ENCODE measurements around the gene GADD45GIP1. TPM values are rescaled to one million over a fixed set of nuclear protein-coding genes. Genes with fewer than 3 reads are reported as not detected.
"Not testable (repeated sequence)": the region's sequence is repeated elsewhere in the genome, so short reads cannot be mapped to it uniquely, and the experiment has no call there.

GADD45GIP1 gene
- total RNA-seq, 1 donor, result 5.2 TPM

DNA sequence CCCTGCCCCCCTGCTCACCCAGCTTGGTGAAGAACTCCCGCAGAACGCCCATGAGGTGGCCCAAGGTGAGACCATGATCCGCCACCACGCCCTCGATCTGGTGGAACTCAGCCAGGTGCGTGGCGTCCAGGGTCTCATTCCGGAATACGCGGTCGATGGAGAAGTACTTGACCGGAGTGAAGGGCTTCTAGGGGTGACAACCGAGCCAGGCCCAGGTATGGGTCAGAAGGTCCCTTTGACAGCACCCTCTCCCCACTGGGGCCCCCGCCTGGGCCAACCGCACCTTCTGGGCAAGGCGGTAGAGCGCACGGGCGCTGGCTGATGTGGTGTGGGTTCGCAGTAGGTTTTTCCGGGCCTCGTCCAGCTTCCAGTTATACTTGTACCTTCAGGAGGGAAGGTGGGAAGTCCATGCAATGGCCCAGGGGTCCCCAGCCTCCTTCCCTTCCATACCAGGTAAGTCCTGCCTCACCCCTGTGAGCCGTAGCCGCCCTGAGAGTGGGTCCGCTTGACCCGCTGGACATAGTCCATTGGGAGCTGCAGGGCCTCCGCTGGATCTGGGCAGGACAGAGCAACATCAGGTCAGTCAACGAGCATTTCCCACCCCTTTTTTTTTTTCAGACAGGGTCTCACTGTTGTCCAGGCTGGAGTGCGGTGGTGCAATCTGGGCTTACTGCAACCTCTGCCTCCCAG, 32.3 kb downstream of the GADD45GIP1 start:
- Histone ChIP-seq H3K4me3 (ENCODE audit: low read length) (no peak overlapping the region), H3K4me1 (ENCODE audit: insufficient read depth, low read length) (no peaks in the 10 kb centered on the region), H3K27me3 (ENCODE audit: insufficient read depth, low read length) (no peaks in the 10 kb centered on the region), H3K9me3 (ENCODE audit: low read depth, low read length) (no peaks in the 10 kb centered on the region)

DNA sequence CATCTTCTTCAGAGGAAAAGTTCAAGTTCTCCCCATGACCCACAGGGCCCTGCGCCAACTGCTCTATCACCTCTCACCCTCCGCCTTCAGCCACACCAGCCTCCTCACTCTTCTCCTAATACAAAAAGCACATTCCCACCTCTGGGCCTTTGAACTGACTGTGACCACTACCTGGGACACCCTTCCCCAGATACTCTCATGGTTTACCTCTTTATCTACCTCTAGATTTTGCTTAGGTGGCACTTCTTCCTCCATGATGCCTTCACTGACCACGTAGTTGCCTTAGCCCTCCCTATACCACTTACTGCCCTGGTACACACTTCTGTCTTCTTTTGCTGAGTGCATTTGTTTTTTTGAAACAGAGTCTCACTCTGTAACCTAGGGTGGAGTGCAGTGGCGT, 34.1 kb downstream of the GADD45GIP1 start:
- H3K4me3 ChIP-seq (ENCODE audit: low read length), result no peak overlapping the region
- H3K9me3 ChIP-seq (ENCODE audit: low read depth, low read length), result no peaks in the 10 kb centered on the region
- H3K27me3 ChIP-seq (ENCODE audit: insufficient read depth, low read length), result no peaks in the 10 kb centered on the region
- H3K4me1 ChIP-seq (ENCODE audit: insufficient read depth, low read length), result peaks cover 11% of the 10 kb centered on the region

DNA sequence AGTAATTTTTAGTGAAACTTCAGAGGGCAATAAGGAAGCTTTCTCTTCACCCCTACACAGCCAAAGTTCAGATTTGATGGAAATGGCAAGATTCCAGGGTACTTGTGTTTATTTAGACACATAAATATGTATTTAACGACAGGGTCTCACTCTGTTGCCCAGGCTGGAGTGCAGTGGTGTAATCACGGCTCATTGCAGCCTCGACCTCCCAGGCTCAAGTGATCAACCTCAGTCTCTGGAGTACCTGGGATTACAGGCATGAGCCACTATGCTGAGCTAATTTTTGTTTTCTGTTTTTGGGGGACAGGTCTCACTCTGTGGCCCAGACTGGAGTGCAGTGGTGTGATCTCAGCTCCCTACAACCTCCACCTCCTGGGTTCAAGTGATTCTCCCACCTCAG, 36.0 kb downstream of the GADD45GIP1 start:
- Histone ChIP-seq H3K4me1 (ENCODE audit: insufficient read depth, low read length) (peaks cover 11% of the 10 kb centered on the region), H3K4me3 (ENCODE audit: low read length) (no peak overlapping the region), H3K27me3 (ENCODE audit: insufficient read depth, low read length) (no peaks in the 10 kb centered on the region), H3K9me3 (ENCODE audit: low read depth, low read length) (no peaks in the 10 kb centered on the region)

DNA sequence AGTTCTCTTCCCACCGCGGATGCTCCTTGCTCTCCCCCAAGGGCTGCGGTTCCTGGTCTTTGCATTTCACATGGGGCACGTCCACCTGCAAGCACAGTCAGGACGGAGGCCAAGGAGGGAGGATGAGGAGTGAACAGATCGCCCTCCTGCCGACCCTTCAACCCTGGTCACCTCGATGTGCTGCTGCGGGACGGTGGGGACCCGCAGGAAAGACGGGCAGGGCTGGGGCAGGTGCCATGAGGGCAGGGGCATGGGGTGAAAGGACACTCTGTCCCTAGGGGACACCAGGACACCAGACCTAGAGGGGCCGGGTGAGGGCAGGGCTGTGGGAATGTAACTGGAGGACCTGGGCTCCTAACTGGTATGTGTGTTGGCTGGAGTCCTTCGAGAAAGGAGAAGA, 38.8 kb downstream of the GADD45GIP1 start:
- H3K4me1 ChIP-seq (ENCODE audit: insufficient read depth, low read length), result peaks cover 26% of the 10 kb centered on the region
- H3K9me3 ChIP-seq (ENCODE audit: low read depth, low read length), result no peaks in the 10 kb centered on the region
- no peaks in the 10 kb centered on the region for H3K27me3 ChIP-seq (ENCODE audit: insufficient read depth, low read length)
- H3K4me3 ChIP-seq (ENCODE audit: low read length), result no peak overlapping the region

DNA sequence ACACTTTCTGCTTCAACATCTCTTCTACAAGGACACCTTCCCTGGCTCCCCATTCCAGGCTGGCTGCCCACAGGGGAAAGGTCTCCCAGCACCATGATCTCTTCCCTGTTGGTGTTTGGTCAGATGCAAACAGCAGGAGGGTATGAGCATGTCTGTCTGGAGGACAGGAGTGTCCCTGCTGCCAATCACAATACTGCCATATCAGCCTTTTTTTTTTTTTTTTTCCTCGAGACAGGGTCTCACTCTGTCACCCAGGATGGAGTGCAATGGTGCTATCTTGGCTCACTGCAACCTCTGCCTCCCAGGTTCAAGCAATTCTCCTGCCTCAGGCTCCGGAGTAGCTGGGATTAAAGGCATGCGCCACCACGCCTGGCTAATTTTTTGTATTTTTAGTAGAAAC, 41.2 kb downstream of the GADD45GIP1 start:
- peaks cover 34% of the 10 kb centered on the region for H3K4me1 ChIP-seq (ENCODE audit: insufficient read depth, low read length)
- H3K4me3 ChIP-seq (ENCODE audit: low read length); H3K9me3 ChIP-seq (ENCODE audit: low read depth, low read length); H3K27me3 ChIP-seq (ENCODE audit: insufficient read depth, low read length): not testable (repeated sequence)

DNA sequence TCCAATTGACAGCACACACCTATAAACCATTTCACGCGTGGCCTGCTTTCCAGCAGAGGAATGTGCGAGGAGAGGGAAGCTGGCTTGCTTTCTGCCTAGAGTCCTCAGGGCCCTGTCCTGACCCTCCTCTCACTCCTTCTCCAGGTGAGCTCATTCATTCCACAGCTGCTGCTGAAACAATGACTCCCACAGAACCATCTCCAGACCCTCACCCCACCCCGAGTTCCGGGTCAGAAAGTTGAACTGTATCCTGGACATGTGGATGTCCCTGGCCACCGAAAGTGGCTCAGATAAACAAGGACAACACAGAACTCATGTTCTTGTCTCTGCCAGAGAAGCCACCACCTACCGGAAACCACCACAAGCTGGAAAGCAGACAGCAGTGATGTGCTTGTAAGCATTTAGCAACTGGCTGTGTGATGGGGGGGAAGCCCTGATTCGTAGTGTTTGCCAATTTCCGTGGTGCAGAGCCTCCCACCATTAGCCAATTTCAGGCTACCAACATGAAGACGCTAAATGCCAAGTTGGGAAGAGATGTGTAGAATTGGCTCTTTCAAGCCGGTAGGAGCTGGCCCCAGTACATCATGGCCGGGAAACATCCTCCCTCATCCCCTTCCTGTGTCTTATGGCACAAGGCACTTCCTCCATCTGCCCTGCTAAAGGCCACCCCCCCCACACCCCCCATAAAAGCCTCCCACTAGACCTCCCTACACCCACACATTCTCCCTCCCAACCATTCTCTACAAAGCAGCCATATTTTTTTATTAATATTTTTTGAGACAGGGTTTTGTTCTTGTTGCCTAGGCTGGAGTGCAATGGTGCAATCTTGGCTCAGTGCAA, 43.0 kb downstream of the GADD45GIP1 start:
- Histone ChIP-seq H3K4me1 (ENCODE audit: insufficient read depth, low read length) (peaks cover 29% of the 10 kb centered on the region), H3K27me3 (ENCODE audit: insufficient read depth, low read length) (no peaks in the 10 kb centered on the region), H3K9me3 (ENCODE audit: low read depth, low read length) (no peaks in the 10 kb centered on the region), H3K4me3 (ENCODE audit: low read length) (no peak overlapping the region)

DNA sequence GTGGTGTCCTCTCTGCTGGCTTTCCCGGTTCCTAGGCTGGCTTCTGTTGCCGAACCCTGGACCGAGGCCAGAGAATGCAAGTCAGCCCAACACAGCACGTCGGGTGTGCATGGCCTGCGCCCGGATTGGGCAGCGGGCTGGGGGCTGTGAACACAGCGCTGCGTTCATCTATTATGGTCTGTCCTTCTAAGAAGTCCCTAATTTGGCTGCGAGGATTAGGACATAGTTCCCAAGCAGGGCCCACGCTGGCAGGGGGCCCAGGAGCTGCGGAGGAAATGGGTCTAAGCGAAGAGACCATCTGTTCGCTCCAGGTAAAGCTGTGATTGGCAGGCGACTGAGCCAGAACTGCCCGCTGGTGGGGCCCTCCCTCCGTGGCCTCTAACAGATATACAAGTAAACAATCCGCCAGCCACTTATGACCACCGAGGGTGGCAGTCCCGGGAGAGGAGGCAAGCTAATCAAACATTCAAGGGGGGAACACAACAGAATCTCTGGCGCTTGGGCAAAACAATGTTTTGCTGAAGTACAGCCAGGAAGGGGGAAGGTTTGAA, 43.9 kb downstream of the GADD45GIP1 start:
- H3K4me1 ChIP-seq (ENCODE audit: insufficient read depth, low read length), result peaks cover 24% of the 10 kb centered on the region
- H3K9me3 ChIP-seq (ENCODE audit: low read depth, low read length), result no peaks in the 10 kb centered on the region
- H3K4me3 ChIP-seq (ENCODE audit: low read length), result no peak overlapping the region
- no peaks in the 10 kb centered on the region for H3K27me3 ChIP-seq (ENCODE audit: insufficient read depth, low read length)

DNA sequence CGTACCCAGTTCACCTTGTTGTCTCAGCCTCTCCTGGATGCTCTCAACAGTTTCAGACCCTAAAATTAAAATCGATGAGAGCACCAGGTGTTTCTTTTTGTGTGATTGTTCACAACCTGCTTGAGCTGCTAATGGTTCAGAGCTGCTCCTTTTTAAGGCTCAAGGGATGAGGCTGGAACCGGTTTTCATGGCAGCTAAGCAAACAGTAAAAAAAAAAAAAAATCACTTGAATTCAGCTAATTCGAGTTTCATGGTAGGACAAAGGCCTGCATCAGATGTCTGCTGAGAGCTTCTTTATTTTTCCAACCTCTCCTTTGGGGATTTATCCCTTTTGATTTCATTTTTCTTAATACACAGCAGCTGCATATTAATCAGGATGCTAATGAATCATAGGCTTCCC, 44.5 kb downstream of the GADD45GIP1 start:
- H3K4me3 ChIP-seq (ENCODE audit: low read length), result no peak overlapping the region
- H3K9me3 ChIP-seq (ENCODE audit: low read depth, low read length), result no peaks in the 10 kb centered on the region
- peaks cover 24% of the 10 kb centered on the region for H3K4me1 ChIP-seq (ENCODE audit: insufficient read depth, low read length)
- no peaks in the 10 kb centered on the region for H3K27me3 ChIP-seq (ENCODE audit: insufficient read depth, low read length)

DNA sequence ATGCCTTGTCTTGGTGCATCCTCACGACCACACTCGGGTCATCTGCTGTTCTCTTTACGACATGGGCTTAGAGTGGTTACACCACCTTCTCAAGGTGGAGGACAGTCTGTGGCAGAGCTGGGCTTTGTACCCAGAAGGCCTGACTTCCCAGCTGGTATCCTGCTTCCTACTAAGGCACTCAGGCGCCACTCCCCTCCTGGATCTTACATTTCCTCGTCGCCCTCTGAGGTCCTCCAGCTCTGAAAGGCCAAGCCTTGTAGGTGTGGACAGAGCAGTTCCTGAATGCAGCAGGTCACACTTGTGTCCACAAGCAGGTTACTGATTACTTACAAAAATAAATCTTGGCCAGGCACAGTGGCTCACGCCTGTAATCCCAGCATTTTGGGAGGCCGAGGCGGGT, 49.9 kb downstream of the GADD45GIP1 start:
- no peak overlapping the region for H3K4me3 ChIP-seq (ENCODE audit: low read length)
- no peaks in the 10 kb centered on the region for H3K9me3 ChIP-seq (ENCODE audit: low read depth, low read length)
- no peaks in the 10 kb centered on the region for H3K4me1 ChIP-seq (ENCODE audit: insufficient read depth, low read length)
- no peaks in the 10 kb centered on the region for H3K27me3 ChIP-seq (ENCODE audit: insufficient read depth, low read length)

Other genes starting within 250 kb of the GADD45GIP1 start
- 20.3 TPM for gene TNPO2, start 233.3 kb downstream of the GADD45GIP1 start, total RNA-seq
- 194 TPM for gene TRIR, start 222.5 kb downstream of the GADD45GIP1 start, total RNA-seq
- gene GET3, start 219.7 kb downstream of the GADD45GIP1 start, total RNA-seq, result 28.7 TPM
- not detected for gene BEST2, start 205.4 kb downstream of the GADD45GIP1 start, total RNA-seq
- 8.3 TPM for gene HOOK2, start 181.7 kb downstream of the GADD45GIP1 start, total RNA-seq
- 5,180 TPM for gene JUNB, start 165.7 kb downstream of the GADD45GIP1 start, total RNA-seq
- 55.5 TPM for gene PRDX2, start 155.4 kb downstream of the GADD45GIP1 start, total RNA-seq
- gene THSD8, start 155.2 kb downstream of the GADD45GIP1 start, total RNA-seq, result not detected
- 1.4 TPM for gene RNASEH2A, start 150.6 kb downstream of the GADD45GIP1 start, total RNA-seq
- 0.21 TPM for gene RTBDN, start 122.6 kb downstream of the GADD45GIP1 start, total RNA-seq
- 0.52 TPM for gene MAST1, start 118.7 kb downstream of the GADD45GIP1 start, total RNA-seq
- 17.2 TPM for gene DNASE2, start 75.8 kb downstream of the GADD45GIP1 start, total RNA-seq
- gene KLF1, start 70.0 kb downstream of the GADD45GIP1 start, total RNA-seq, result not detected
- 12.9 TPM for gene GCDH, start 66.1 kb downstream of the GADD45GIP1 start, total RNA-seq
- 0.84 TPM for gene SYCE2, start 37.9 kb downstream of the GADD45GIP1 start, total RNA-seq
- 12.2 TPM for gene FARSA, start 23.5 kb downstream of the GADD45GIP1 start, total RNA-seq
- 434 TPM for gene CALR, start 18.6 kb downstream of the GADD45GIP1 start, total RNA-seq
- 48.8 TPM for gene RAD23A, start 11.4 kb downstream of the GADD45GIP1 start, total RNA-seq
- not detected for gene DAND5, start 12.4 kb upstream of the GADD45GIP1 start, total RNA-seq
- 1.9 TPM for gene NFIX, start 38.3 kb upstream of the GADD45GIP1 start, total RNA-seq
- 20.5 TPM for gene LYL1, start 145.6 kb upstream of the GADD45GIP1 start, total RNA-seq
- 30.7 TPM for gene TRMT1, start 159.5 kb upstream of the GADD45GIP1 start, total RNA-seq
- gene NACC1, start 161.0 kb upstream of the GADD45GIP1 start, total RNA-seq, result 16.0 TPM
- gene STX10, start 193.2 kb upstream of the GADD45GIP1 start, total RNA-seq, result 71.7 TPM
- 222 TPM for gene IER2, start 193.2 kb upstream of the GADD45GIP1 start, total RNA-seq

Data from mononuclear cell (primary cell).